ENCODE measurements around the gene TXLNG.

The TXLNG gene

GRCh38 chrX:16874458-16875095 is 88.3 kb downstream of the TXLNG start:
- DNase-seq = no peak

GRCh38 chrX:16876696-16877095 is 90.4 kb downstream of the TXLNG start:
- no peak for DNase-seq

GRCh38 chrX:16882169-16882568 is 95.9 kb downstream of the TXLNG start:
- DNase-seq = no peak

- peak; percentile 71 for DNase-seq
Observed at GRCh38 chrX:16882702-16883486, 96.6 kb downstream of the TXLNG start.

GRCh38 chrX:16883487-16883804 is 97.2 kb downstream of the TXLNG start:
- no peak for DNase-seq

- DNase-seq = no peak
Observed at GRCh38 chrX:16885628-16886027, 99.4 kb downstream of the TXLNG start.

GRCh38 chrX:16892504-16893362 is 106.5 kb downstream of the TXLNG start:
- DNase-seq = peak; percentile 38
